Tibial nerve (tissue), 4 donors: ENCODE data around the gene SYK.

Source experiments
- CTCF ChIP-seq, 5 experiments: fragments of 200-600 bp in 3 of 5; fragments of 450-650 bp in 2 of 5; sonication (generic) in 3 of 5; IDR thresholded peaks; one replicate each; pipeline ENCODE4 v1.5.1; 2016 to 2019; ENCODE audit warnings: antibody characterized with exemption in 5 of 5, mild to moderate bottlenecking in 3 of 5, moderate library complexity in 2 of 5
- EP300 ChIP-seq, 2 donors: sonication (generic); formaldehyde crosslinking; IDR thresholded peaks; one replicate each; pipeline ENCODE4 v1.6.1; 2017; ENCODE audit warnings: antibody characterized with exemption in 2 of 2, mild to moderate bottlenecking in 1 of 2
- POLR2A ChIP-seq, 2 donors: fragments of 450-650 bp; IDR thresholded peaks; one replicate each; pipeline ENCODE4 v1.6.1; 2017; ENCODE audit warnings: antibody characterized with exemption in 2 of 2, mild to moderate bottlenecking in 2 of 2, moderate library complexity in 2 of 2

- TF ChIP-seq CTCF (IDR thresholded peaks at IDR 0.05), result no peak
- no peak for TF ChIP-seq POLR2A (IDR thresholded peaks at IDR 0.05)
- no peak for TF ChIP-seq EP300 (IDR thresholded peaks at IDR 0.05)
Observed at GRCh38 chr9:90881648-90882047, 80.0 kb downstream of the SYK start.
